ENCODE measurements around the gene PHC3.
"Not testable (repeated sequence)": the region's sequence is repeated elsewhere in the genome, so short reads cannot be mapped to it uniquely, and the experiment has no call there.

DNA sequence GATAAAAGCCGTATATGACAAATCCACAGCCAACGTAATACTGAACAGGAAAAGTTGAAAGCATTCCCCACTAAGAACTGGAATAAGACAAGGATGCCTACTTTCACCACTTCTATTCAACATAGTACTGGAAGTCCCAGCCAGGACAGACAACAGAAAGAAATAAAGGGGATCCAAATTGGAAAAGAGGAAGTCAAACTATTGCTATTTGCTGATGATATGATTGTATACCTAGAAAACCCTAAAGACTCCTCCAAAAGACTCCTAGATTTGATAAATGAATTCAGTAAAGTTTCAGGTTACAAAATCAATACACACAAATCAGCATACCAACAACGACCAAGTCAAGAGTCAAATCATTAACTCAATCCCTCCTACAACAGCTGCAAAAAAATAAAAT, 14.2 kb upstream of the PHC3 start:
- not testable (repeated sequence) for TF ChIP-seq CTCF (IDR thresholded peaks at IDR 0.05); ZFX (IDR thresholded peaks at IDR 0.05; ENCODE audit: borderline replicate concordance)
